ENCODE measurements around the gene UMAD1. TPM values are rescaled to one million over a fixed set of nuclear protein-coding genes. Genes with fewer than 3 reads are reported as not detected.

UMAD1 gene
- total and polyA plus RNA-seq, 12 donors: 3.5 to 24.7 (median 17.0) TPM

GRCh38 chr7:7681936-7682329 is 41.4 kb downstream of the UMAD1 start:
- peak in 1 of 8 donors; percentile 45 for ATAC-seq
- peaks cover 4 to 41% (median 26%) of the 10 kb centered on the region in 9 donors for H3K4me1 ChIP-seq
- intact Hi-C loops (cut with DNase I): loop anchor here in 9 of 10 donors (1.0 to 10.0 kb wide), 10 partner anchors 77 to 615 kb away; no protein-coding TSS in a partner anchor
- TF ChIP-seq, protein P1, sequence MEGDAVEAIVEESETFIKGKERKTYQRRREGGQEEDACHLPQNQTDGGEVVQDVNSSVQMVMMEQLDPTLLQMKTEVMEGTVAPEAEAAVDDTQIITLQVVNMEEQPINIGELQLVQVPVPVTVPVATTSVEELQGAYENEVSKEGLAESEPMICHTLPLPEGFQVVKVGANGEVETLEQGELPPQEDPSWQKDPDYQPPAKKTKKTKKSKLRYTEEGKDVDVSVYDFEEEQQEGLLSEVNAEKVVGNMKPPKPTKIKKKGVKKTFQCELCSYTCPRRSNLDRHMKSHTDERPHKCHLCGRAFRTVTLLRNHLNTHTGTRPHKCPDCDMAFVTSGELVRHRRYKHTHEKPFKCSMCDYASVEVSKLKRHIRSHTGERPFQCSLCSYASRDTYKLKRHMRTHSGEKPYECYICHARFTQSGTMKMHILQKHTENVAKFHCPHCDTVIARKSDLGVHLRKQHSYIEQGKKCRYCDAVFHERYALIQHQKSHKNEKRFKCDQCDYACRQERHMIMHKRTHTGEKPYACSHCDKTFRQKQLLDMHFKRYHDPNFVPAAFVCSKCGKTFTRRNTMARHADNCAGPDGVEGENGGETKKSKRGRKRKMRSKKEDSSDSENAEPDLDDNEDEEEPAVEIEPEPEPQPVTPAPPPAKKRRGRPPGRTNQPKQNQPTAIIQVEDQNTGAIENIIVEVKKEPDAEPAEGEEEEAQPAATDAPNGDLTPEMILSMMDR (IDR thresholded peaks at IDR 0.05): no peak
- H3K27me3 ChIP-seq: no peaks in the 10 kb centered on the region
- peaks cover 0 to 9% (median 0%) of the 10 kb centered on the region in 11 donors for H3K9me3 ChIP-seq
- no peak for DNase-seq
- H3K36me3 ChIP-seq: peaks cover 0 to 7% (median 0%) of the 10 kb centered on the region in 9 donors
- no peak overlapping the region for H3K4me3 ChIP-seq
- peak overlapping the region in 5 of 10 donors; percentile 26 to 77 (median 68) for H3K27ac ChIP-seq

DNA sequence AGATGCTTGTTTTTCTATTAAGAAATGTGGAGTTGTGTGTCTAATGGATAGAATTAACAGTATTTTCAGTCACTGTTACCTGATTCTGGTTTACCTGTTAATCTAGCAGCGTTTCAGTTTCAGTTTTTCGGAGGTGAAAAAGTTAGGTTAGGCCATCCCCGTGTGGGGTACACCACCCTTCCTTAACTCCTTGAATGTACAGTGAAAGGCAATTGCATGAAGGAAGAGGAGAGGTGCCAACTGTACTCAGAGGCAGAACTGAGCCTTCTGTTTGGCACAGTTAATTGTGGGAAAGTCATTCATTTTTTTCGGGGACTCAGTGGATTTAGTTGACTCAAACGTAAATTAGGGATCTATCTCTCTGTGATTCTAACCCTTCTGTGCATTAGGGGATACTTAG is 42.3 kb downstream of the UMAD1 start:
- peaks cover 0 to 3% (median 0%) of the 10 kb centered on the region in 9 donors for H3K36me3 ChIP-seq
- 64 to 74% methylated on average over 5 of the region's 5 CpGs for WGBS, 2 donors
- intact Hi-C loops (cut with DNase I): loop anchor here in 7 of 10 donors (2.0 to 10.0 kb wide), 7 partner anchors 78 to 614 kb away; no protein-coding TSS in a partner anchor
- peak in 4 of 8 donors; percentile 31 to 46 (median 43) for ATAC-seq
- DNase-seq: no peak
- H3K4me3 ChIP-seq: peak overlapping the region in 1 of 10 donors; percentile 4
- H3K27me3 ChIP-seq: no peaks in the 10 kb centered on the region
- H3K4me1 ChIP-seq: peaks cover 5 to 50% (median 35%) of the 10 kb centered on the region in 9 donors
- TF ChIP-seq, protein P1 (IDR thresholded peaks at IDR 0.05): no peak
- peaks cover 0 to 3% (median 0%) of the 10 kb centered on the region in 11 donors for H3K9me3 ChIP-seq
- peak overlapping the region in 4 of 10 donors; percentile 17 to 50 (median 32) for H3K27ac ChIP-seq

GRCh38 chr7:7686811-7687508 is 46.4 kb downstream of the UMAD1 start:
- intact Hi-C loops (cut with DNase I): loop anchor here in 4 of 10 donors (5.0 to 10.0 kb wide), 5 partner anchors 60 to 528 kb away; no protein-coding TSS in a partner anchor
- Histone ChIP-seq H3K4me1 (peaks cover 5 to 47% (median 34%) of the 10 kb centered on the region in 9 donors), H3K4me3 (peak overlapping the region in 1 of 10 donors; percentile 29), H3K27me3 (no peaks in the 10 kb centered on the region), H3K36me3 (no peaks in the 10 kb centered on the region), H3K9me3 (no peaks in the 10 kb centered on the region), H3K27ac (peak overlapping the region in 9 of 10 donors; percentile 19 to 87 (median 75))
- TF ChIP-seq, protein P1 (IDR thresholded peaks at IDR 0.05): no peak
- peak in 1 of 8 donors; percentile 2 for ATAC-seq
- 48 to 54% methylated on average over 2 of the region's 2 CpGs for WGBS, 2 donors
- no peak for DNase-seq

GRCh38 chr7:7687800-7688199 is 47.2 kb downstream of the UMAD1 start:
- peak in 7 of 8 donors; percentile 34 to 82 (median 54) for ATAC-seq
- DNase-seq: no peak
- peak overlapping the region in 9 of 10 donors; percentile 50 to 87 (median 75) for H3K27ac ChIP-seq
- WGBS, 2 donors: 0 to 3% methylated on average over 1 of the region's 1 CpG
- H3K36me3 ChIP-seq: no peaks in the 10 kb centered on the region
- no peaks in the 10 kb centered on the region for H3K27me3 ChIP-seq
- H3K4me3 ChIP-seq: peak overlapping the region in 6 of 10 donors; percentile 24 to 48 (median 38)
- intact Hi-C loops (cut with DNase I): loop anchor here in 4 of 10 donors (5.0 to 10.0 kb wide), 5 partner anchors 60 to 527 kb away; no protein-coding TSS in a partner anchor
- TF ChIP-seq, protein P1 (IDR thresholded peaks at IDR 0.05): no peak
- H3K4me1 ChIP-seq: peaks cover 3 to 38% (median 26%) of the 10 kb centered on the region in 9 donors
- no peaks in the 10 kb centered on the region for H3K9me3 ChIP-seq
